HepG2 (cell line): ENCODE results near the gene RPL35. TPM values are rescaled to one million over a fixed set of nuclear protein-coding genes. Genes with fewer than 3 reads are reported as not detected.
A peak's percentile ranks its signal among the peaks of the same experiment; 100 is the strongest.

Source experiments
- DPF2 ChIP-seq: sonication (generic); formaldehyde crosslinking; IDR thresholded peaks from 2 replicates; pipeline ENCODE4 v1.4.0; 2020; ENCODE audit warnings: mild to moderate bottlenecking, low read depth, missing genetic modification reagents, borderline replicate concordance
- MIER2 ChIP-seq: IDR thresholded peaks from 2 replicates; pipeline ENCODE4 v1.6.1; 2016; ENCODE audit warnings: missing biosample characterization, missing genetic modification reagents
- MYNN ChIP-seq: sonication (generic); formaldehyde crosslinking; IDR thresholded peaks from 2 replicates; pipeline ENCODE4 v1.4.0; 2020; ENCODE audit warnings: mild to moderate bottlenecking, low read depth, missing genetic modification reagents
- REL ChIP-seq: sonication (generic); formaldehyde crosslinking; conservative IDR thresholded peaks from 2 replicates; pipeline ENCODE4 v1.8.0; 2022; ENCODE audit warnings: mild to moderate bottlenecking, missing genetic modification reagents, moderate library complexity
- TEAD2 ChIP-seq: sonication (generic); formaldehyde crosslinking; IDR thresholded peaks from 2 replicates; pipeline ENCODE4 v1.9.0; 2021; ENCODE audit warnings: missing genetic modification reagents
- ZNF558 ChIP-seq: sonication (generic); formaldehyde crosslinking; IDR thresholded peaks from 2 replicates; pipeline ENCODE4 v1.9.0; 2022; ENCODE audit warnings: mild to moderate bottlenecking, missing genetic modification reagents, borderline replicate concordance
- ZNF598 ChIP-seq: sonication (generic); formaldehyde crosslinking; IDR thresholded peaks from 2 replicates; pipeline ENCODE4 v1.5.1; 2020; ENCODE audit warnings: mild to moderate bottlenecking, missing genetic modification reagents, borderline replicate concordance
- polyA plus RNA-seq, 8 experiments: library from polyadenylated mRNA; depleted of rRNA in 3 of 8; stranded (reverse) in 7 of 8; unstranded in 1 of 8; fragments of >200 nt; fragmentation: Illumina TruSeq in 4 of 8; extraction: Trizol in 4 of 8; gene quantifications; 2 replicates each; pipeline versions ENCODE4 v1.2.1 to v1.2.3, GENCODE V29; 2011 to 2016; ENCODE audit warnings: low read depth in 4 of 8, missing spikeins in 1 of 8, mixed read lengths in 1 of 8; ENCODE audit not compliant: insufficient read depth in 1 of 8
- total RNA-seq, 5 experiments: library from RNA; depleted of rRNA; stranded (reverse); fragments of >200 nt; fragmentation: Illumina TruSeq; extraction: Trizol; gene quantifications; 2 replicates each; pipeline ENCODE4 v1.2.3, GENCODE V29; 2016; ENCODE audit warnings: low read depth in 1 of 5
- TF ChIP-seq, protein P1 (sequence below): sonication (generic); formaldehyde crosslinking; IDR thresholded peaks from 2 replicates; pipeline ENCODE4 v1.5.1; 2020; ENCODE audit warnings: missing genetic modification reagents, mild to moderate bottlenecking, borderline replicate concordance
- TF ChIP-seq, protein P2 (sequence below): IDR thresholded peaks from 2 replicates; pipeline ENCODE4 v1.4.0; 2020; ENCODE audit warnings: mild to moderate bottlenecking, missing genetic modification reagents
- TF ChIP-seq, protein P3 (sequence below): IDR thresholded peaks from 2 replicates; pipeline ENCODE4 v1.6.1; 2012; ENCODE audit warnings: inconsistent platforms
- TF ChIP-seq, protein P4 (sequence below): sonication (generic); formaldehyde crosslinking; IDR thresholded peaks from 2 replicates; pipeline ENCODE4 v1.5.0; 2020; ENCODE audit warnings: mild to moderate bottlenecking, missing genetic modification reagents, moderate library complexity
- TF ChIP-seq, protein P5 (sequence below): sonication (generic); formaldehyde crosslinking; IDR thresholded peaks from 2 replicates; pipeline ENCODE4 v1.8.0; 2023; ENCODE audit warnings: mild to moderate bottlenecking, missing genetic modification reagents
- TF ChIP-seq, protein P6 (sequence below): sonication (generic); formaldehyde crosslinking; conservative IDR thresholded peaks from 2 replicates; pipeline ENCODE4 v1.4.0; 2020; ENCODE audit warnings: missing genetic modification reagents
- TF ChIP-seq, protein P7 (sequence below): sonication (generic); formaldehyde crosslinking; IDR thresholded peaks from 2 replicates; pipeline ENCODE4 v1.4.0; 2020; ENCODE audit warnings: missing genetic modification reagents

Gene RPL35
- total and polyA plus RNA-seq, 2 of the 13 experiments (the other 11 are each of a cell fraction or from before 2014, with no cell fraction given), result 2,153 to 2,935 TPM

DNA sequence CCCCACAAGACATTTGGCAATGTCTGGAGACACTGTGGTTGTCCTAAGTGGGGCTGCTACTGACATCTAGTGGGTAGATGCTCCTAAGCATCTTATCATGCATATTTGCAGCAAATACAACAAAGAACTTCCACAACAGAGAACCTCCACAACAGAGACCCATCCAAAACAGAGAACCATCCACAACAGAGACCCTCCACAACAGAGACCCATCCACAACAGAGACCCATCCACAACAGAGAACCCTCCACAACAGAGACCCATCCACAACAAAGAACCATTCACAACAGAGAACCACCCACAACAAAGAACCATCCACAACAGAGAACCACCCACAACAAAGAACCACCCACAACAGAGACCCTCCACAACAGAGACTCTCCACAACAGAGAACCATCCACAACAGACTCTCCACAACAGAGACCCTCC lies 33.0 kb upstream of the RPL35 start (continued):
- TF ChIP-seq, protein P1, sequence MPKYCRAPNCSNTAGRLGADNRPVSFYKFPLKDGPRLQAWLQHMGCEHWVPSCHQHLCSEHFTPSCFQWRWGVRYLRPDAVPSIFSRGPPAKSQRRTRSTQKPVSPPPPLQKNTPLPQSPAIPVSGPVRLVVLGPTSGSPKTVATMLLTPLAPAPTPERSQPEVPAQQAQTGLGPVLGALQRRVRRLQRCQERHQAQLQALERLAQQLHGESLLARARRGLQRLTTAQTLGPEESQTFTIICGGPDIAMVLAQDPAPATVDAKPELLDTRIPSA (CRISPR knock-in tag), result no peak
- TF ChIP-seq, protein P2, sequence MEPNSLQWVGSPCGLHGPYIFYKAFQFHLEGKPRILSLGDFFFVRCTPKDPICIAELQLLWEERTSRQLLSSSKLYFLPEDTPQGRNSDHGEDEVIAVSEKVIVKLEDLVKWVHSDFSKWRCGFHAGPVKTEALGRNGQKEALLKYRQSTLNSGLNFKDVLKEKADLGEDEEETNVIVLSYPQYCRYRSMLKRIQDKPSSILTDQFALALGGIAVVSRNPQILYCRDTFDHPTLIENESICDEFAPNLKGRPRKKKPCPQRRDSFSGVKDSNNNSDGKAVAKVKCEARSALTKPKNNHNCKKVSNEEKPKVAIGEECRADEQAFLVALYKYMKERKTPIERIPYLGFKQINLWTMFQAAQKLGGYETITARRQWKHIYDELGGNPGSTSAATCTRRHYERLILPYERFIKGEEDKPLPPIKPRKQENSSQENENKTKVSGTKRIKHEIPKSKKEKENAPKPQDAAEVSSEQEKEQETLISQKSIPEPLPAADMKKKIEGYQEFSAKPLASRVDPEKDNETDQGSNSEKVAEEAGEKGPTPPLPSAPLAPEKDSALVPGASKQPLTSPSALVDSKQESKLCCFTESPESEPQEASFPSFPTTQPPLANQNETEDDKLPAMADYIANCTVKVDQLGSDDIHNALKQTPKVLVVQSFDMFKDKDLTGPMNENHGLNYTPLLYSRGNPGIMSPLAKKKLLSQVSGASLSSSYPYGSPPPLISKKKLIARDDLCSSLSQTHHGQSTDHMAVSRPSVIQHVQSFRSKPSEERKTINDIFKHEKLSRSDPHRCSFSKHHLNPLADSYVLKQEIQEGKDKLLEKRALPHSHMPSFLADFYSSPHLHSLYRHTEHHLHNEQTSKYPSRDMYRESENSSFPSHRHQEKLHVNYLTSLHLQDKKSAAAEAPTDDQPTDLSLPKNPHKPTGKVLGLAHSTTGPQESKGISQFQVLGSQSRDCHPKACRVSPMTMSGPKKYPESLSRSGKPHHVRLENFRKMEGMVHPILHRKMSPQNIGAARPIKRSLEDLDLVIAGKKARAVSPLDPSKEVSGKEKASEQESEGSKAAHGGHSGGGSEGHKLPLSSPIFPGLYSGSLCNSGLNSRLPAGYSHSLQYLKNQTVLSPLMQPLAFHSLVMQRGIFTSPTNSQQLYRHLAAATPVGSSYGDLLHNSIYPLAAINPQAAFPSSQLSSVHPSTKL (CRISPR knock-in tag), result no peak
- TF ChIP-seq, protein P3, sequence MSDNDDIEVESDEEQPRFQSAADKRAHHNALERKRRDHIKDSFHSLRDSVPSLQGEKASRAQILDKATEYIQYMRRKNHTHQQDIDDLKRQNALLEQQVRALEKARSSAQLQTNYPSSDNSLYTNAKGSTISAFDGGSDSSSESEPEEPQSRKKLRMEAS, result no peak
- TF ChIP-seq, protein P4, sequence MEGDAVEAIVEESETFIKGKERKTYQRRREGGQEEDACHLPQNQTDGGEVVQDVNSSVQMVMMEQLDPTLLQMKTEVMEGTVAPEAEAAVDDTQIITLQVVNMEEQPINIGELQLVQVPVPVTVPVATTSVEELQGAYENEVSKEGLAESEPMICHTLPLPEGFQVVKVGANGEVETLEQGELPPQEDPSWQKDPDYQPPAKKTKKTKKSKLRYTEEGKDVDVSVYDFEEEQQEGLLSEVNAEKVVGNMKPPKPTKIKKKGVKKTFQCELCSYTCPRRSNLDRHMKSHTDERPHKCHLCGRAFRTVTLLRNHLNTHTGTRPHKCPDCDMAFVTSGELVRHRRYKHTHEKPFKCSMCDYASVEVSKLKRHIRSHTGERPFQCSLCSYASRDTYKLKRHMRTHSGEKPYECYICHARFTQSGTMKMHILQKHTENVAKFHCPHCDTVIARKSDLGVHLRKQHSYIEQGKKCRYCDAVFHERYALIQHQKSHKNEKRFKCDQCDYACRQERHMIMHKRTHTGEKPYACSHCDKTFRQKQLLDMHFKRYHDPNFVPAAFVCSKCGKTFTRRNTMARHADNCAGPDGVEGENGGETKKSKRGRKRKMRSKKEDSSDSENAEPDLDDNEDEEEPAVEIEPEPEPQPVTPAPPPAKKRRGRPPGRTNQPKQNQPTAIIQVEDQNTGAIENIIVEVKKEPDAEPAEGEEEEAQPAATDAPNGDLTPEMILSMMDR (CRISPR knock-in tag), result peak; percentile 59
- TF ChIP-seq MYNN (no peak), MIER2 (CRISPR knock-in tag) (no peak), REL (no peak), DPF2 (CRISPR knock-in tag) (no peak), TEAD2 (no peak), ZNF558 (CRISPR knock-in tag) (no peak), ZNF598 (CRISPR knock-in tag) (no peak)
- TF ChIP-seq, protein P5, sequence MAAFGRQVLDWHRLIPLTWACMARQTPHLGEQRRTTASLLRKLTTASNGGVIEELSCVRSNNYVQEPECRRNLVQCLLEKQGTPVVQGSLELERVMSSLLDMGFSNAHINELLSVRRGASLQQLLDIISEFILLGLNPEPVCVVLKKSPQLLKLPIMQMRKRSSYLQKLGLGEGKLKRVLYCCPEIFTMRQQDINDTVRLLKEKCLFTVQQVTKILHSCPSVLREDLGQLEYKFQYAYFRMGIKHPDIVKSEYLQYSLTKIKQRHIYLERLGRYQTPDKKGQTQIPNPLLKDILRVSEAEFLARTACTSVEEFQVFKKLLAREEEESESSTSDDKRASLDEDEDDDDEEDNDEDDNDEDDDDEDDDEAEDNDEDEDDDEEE, result no peak
- TF ChIP-seq, protein P6, sequence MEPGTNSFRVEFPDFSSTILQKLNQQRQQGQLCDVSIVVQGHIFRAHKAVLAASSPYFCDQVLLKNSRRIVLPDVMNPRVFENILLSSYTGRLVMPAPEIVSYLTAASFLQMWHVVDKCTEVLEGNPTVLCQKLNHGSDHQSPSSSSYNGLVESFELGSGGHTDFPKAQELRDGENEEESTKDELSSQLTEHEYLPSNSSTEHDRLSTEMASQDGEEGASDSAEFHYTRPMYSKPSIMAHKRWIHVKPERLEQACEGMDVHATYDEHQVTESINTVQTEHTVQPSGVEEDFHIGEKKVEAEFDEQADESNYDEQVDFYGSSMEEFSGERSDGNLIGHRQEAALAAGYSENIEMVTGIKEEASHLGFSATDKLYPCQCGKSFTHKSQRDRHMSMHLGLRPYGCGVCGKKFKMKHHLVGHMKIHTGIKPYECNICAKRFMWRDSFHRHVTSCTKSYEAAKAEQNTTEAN (CRISPR knock-in tag), result no peak
- TF ChIP-seq, protein P7, sequence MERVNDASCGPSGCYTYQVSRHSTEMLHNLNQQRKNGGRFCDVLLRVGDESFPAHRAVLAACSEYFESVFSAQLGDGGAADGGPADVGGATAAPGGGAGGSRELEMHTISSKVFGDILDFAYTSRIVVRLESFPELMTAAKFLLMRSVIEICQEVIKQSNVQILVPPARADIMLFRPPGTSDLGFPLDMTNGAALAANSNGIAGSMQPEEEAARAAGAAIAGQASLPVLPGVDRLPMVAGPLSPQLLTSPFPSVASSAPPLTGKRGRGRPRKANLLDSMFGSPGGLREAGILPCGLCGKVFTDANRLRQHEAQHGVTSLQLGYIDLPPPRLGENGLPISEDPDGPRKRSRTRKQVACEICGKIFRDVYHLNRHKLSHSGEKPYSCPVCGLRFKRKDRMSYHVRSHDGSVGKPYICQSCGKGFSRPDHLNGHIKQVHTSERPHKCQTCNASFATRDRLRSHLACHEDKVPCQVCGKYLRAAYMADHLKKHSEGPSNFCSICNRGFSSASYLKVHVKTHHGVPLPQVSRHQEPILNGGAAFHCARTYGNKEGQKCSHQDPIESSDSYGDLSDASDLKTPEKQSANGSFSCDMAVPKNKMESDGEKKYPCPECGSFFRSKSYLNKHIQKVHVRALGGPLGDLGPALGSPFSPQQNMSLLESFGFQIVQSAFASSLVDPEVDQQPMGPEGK, result no peak
